HG02571 (cell line): Measurements from ENCODE around the gene AMZ1.
"Not testable (repeated sequence)": the region's sequence is repeated elsewhere in the genome, so short reads cannot be mapped to it uniquely, and the experiment has no call there.

Source experiments
- ATAC-seq: cut with Tn5 transposase; IDR thresholded peaks from one replicate; pipeline ENCODE4 v1.9.1; 2021; ENCODE audit warnings: mild to moderate bottlenecking, moderate library complexity; ENCODE audit not compliant: unreplicated experiment

The AMZ1 gene

DNA sequence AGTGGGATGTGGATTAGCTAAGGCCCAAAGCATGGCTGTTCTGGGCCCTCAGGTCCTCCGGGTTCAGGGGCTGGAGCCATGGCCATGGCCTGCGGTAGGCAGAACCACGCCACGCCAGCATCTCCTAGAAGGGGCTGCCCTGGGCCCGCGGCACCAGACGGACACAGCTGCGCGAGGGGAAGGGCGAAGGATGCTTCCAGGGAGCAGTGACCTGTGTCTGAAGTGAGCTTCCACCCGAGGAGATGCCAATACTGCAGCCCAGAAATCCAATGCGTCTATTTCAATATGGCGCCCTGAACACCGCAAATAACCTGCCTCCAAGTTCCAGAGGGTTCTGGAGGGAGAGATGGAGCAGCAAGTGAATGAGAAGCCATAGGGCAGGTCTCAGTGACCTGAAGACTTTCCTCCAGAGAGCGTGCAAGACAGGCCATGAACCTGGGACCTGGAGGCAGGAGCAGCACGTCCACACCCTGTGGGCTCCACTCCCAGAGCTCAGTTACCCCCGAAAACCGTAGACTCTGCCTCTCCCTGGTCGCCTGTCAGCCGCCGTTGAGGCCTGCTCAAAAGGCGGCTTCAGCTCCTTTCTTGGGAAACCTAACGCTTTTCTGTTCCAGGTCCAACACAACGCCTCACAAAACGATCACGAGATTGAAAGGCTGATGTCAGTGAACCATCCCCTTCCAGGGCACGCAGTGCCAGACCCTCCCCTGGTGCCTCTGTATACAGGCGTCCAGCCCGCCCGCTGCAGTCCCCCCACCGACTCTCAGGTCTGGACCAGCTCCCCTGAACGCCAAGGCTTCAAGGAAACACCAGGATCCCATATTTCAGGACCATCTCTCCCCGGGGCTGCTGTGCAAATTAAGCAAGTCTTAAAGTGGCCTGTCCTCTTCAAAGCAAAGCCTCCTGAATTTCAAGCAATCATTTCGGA lies 37.4 kb downstream of the AMZ1 start:
- no peak for ATAC-seq

GRCh38 chr7:2726316-2727018 lies 38.5 kb downstream of the AMZ1 start:
- ATAC-seq: no peak

DNA sequence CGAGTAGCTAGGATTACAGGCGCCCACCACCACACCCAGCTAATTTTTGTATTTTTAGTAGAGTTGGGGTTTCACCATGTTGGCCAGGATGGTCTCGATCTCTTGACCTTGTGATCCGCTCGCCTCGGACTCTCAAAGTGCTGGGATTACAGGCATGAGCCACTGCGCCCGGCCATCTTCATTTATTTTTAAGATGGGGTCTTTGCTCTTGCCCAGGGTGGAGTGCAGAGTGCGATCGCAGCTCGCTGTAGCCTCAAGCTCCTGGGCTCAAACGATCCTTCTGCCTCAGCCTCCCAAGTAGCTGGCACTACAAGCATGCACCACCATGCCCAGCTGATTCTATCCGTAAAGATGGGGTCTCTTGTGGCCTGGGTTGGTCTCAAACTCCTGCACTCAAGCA lies 39.2 kb downstream of the AMZ1 start:
- ATAC-seq: not testable (repeated sequence)

- ATAC-seq: no peak
Observed at GRCh38 chr7:2728316-2729030, 40.5 kb downstream of the AMZ1 start.

DNA sequence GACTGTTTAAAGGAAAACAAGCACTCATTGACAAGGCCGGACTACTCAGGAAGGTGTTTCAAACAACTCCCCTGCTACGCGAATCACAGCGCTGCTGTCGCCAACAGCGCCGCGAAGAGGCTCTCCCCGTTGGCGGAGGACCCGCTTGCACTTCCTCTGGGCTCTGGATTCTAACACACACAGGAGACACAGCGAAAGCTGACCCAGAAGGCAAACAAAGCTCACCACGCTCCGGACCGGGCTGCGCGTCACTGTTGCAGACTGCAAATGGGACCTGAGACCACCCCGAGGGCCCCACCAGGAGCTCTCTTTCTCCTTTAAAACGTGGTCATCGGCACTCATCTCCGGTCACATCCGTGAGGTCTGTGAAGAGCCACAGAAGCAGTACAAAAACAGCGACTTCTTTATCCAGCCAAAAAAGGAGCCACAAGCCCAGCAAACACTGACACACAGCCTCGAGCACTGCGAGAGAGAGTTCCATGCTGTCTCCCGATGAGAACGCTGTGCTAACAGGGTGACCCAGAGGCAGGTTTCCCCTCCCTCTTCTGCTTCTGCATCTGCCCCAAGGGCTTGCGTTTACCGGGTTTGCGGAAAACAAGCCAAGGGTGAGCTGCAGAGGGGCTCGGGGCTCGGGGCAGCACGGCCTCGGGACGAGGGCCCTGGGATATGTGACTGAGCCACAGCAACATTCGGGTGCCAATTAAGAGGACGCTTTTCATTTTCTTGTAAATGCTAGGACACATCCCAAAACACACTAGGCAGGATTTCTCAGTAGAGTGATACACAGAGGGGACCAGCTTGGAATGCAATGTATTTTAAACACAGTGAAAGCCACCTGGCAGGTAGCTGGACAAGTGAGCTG lies 41.3 kb downstream of the AMZ1 start:
- no peak for ATAC-seq

GRCh38 chr7:2729893-2730716 lies 42.1 kb downstream of the AMZ1 start:
- ATAC-seq: no peak

DNA sequence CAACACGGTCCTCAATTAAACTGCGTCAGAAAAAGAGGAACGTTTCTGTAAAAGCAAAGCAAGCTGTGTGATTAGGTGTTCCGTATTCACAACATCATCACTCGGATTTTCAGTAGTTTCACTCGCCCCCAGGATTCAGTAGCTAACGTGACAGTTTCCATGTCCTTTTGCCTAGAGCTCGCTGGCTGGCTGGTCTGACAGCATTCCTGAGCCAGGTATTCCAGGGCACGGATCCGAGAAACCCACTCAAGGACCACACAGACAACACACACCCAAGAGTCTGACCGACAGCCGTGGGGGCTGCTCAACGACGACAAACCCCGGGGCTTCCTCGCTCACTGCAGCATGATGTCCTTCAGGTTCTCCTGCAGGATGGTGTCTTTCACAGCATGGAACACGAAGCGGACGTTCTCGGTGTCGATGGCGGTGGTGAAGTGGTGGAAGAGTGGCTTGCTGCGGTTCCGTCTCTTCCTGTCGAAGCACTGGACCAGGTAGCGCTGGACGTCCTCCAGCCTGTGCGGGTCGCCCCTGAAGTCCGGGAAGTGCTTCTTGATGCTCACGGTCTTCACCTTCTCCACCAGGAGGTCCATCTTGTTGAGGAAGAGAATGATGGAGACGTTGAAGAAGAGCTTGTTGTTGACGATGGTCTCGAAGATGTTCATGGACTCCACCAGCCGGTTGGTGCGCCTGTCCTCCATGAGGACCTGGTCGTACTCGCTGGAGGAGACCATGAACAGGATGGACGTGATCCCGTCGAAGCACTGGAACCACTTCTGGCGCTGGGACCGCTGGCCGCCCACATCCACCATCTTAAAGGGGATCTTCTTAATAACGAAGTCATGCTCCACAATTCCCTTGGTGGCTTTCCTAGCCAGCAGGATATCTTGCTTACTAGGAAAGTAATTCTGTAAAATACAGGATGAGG lies 43.1 kb downstream of the AMZ1 start:
- ATAC-seq: no peak

- no peak for ATAC-seq
Observed at GRCh38 chr7:2732388-2732787, 44.4 kb downstream of the AMZ1 start.

- no peak for ATAC-seq
Observed at GRCh38 chr7:2732959-2733584, 45.1 kb downstream of the AMZ1 start.

GRCh38 chr7:2734084-2734686 lies 46.2 kb downstream of the AMZ1 start:
- no peak for ATAC-seq

- no peak for ATAC-seq
Observed at GRCh38 chr7:2734751-2735571, 47.0 kb downstream of the AMZ1 start.

DNA sequence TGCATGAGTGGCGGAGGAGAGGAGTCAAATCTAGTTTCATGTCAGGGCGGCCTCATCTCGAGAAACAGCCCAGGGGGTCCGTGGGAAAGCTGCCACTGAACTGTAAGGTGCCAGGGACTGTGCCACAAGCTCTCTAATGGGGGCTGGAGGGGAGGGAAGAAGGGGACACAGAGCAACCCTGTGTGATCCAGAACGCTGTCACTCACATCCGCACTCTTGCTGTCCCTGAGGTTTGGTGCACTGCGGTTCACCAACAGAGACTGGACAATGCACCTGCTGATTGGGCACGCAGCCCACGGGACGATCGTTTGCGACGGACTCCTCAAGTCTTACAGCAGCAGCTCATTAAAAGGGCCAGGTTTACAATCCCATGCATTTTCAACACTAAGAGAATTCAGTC lies 47.7 kb downstream of the AMZ1 start:
- ATAC-seq: no peak

DNA sequence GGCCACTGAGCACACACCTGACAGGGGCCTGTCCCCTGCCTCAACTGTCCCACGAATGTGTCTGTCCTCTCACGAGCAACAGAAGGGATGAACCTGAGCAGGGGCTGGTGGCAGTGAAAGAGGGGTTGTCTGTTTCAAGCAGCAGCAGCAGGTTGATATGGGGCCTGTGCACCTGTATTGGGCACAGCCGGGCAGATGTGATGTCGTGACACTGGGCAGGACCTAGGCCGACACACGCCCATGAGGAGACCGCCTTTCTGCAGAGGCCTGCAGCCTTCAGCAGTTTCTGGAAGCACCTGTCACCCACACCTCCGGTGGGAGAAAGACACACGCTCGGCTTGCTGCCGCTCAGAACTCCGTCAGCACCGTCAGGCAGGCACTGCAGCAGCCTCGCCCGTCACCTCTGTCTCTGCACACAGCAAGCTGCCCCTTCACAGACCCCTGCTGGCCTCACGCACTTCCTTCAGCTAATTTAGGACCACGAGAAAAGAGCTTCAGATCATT lies 48.5 kb downstream of the AMZ1 start:
- no peak for ATAC-seq

DNA sequence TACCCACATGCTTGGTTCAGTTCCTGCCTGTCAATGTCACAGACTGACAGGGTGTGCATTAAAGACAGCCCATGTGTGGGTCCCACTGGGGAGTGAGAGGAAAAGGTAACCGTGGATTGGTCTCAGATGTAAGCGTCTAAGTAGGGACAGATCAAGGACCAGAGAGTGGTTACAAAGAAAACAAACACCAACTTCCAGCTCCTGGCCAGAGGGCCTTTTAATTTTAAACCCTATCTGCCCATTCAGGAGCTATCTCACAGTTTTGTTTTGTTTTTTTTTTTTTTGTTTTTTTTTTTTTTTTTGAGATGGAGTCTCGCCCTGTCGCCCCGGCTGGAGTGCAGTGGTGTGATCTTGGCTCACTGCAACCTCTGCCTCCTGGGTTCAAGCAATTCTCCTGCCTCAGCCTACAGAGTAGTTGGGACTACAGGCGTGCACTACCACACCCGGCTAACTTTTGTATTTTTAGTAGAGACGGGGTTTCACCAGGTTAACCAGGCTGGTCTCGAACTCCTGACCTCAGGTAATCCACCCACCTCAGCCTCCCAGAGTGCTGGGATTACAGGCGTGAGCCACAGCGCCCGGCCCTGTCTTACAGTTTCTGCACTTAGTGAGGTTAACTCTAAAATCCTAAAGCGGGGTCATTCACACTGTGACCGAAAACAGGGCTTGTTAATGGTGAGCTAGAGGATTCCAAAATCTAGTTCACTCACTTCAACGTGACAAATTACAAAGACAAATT lies 49.2 kb downstream of the AMZ1 start:
- ATAC-seq: not testable (repeated sequence)

- no peak for ATAC-seq
Observed at GRCh38 chr7:2737771-2738540, 50.0 kb downstream of the AMZ1 start.
